Natural killer cell (primary cell): ENCODE results near the gene DNMBP. TPM values are rescaled to one million over a fixed set of nuclear protein-coding genes. Genes with fewer than 3 reads are reported as not detected.

Experiments used
- ATAC-seq, 3 donors: fragments of 150-1000 bp in 2 of 3; fragments of 200-7000 bp in 1 of 3; cut with Tn5 transposase; 1 replicate in 1 of 3; 2 replicates in 2 of 3; pipeline ENCODE4 v1.10.0; 2021; ENCODE audit warnings: mild to moderate bottlenecking in 2 of 3, moderate library complexity in 2 of 3
- DNase-seq, 2 donors: peaks; one replicate each; pipeline versions ENCODE4 v3.0.0 to v3.0.0-alpha.2; 2013 to 2021; ENCODE audit warnings: mixed read lengths in 1 of 2
- H3K27ac ChIP-seq: one replicate; pipeline ENCODE4 v1.5.1; 2013; ENCODE audit warnings: mild to moderate bottlenecking, low read length
- H3K27me3 ChIP-seq: one replicate; pipeline ENCODE4 v1.6.1; 2013; ENCODE audit warnings: low read length; ENCODE audit not compliant: control insufficient read depth, insufficient read depth
- H3K36me3 ChIP-seq: one replicate; pipeline ENCODE4 v1.6.1; 2013; ENCODE audit warnings: low read length; ENCODE audit not compliant: control insufficient read depth, insufficient read depth
- H3K4me1 ChIP-seq: one replicate; pipeline ENCODE4 v1.6.1; 2013; ENCODE audit warnings: low read length; ENCODE audit not compliant: control insufficient read depth, insufficient read depth
- H3K4me3 ChIP-seq: one replicate; pipeline ENCODE4 v1.5.1; 2013; ENCODE audit warnings: low read length
- H3K9me3 ChIP-seq: one replicate; pipeline ENCODE4 v1.6.1; 2013; ENCODE audit warnings: low read length; ENCODE audit not compliant: control insufficient read depth, insufficient read depth
- H3K27ac Mint-ChIP-seq, 2 donors: one replicate each; pipeline ENCODE4 v1.8.0; 2022; ENCODE audit warnings: mild to moderate bottlenecking in 2 of 2, mixed read lengths in 2 of 2, moderate library complexity in 1 of 2
- H3K27me3 Mint-ChIP-seq, 2 donors: one replicate each; pipeline ENCODE4 v1.8.0; 2022; ENCODE audit warnings: low read depth in 2 of 2, mixed read lengths in 2 of 2
- H3K36me3 Mint-ChIP-seq: one replicate; pipeline ENCODE4 v1.8.0; 2022; ENCODE audit warnings: mixed read lengths
- H3K4me1 Mint-ChIP-seq, 2 donors: one replicate each; pipeline ENCODE4 v1.8.0; 2022; ENCODE audit warnings: mixed read lengths in 2 of 2
- H3K4me3 Mint-ChIP-seq: one replicate; pipeline ENCODE4 v1.8.0; 2022; ENCODE audit warnings: mild to moderate bottlenecking, moderate library complexity, mixed read lengths
- H3K9me3 Mint-ChIP-seq, 2 donors: one replicate each; pipeline ENCODE4 v1.8.0; 2022; ENCODE audit warnings: mixed read lengths in 2 of 2
- WGBS: methylation state at CpG from one replicate; pipeline ENCODE4 v1.1.7; 2013; ENCODE audit warnings: missing lambda C conversion rate; ENCODE audit not compliant: insufficient coverage; 5-methylcytosine and 5-hydroxymethylcytosine counted together
- intact Hi-C: fragments of 100-400 bp; cut with micrococcal nuclease; formaldehyde crosslinking; loops from one replicate; pipeline ENCODE4 v1.14.2; 2022
- total RNA-seq, 4 donors: library from RNA; stranded (reverse); fragments of 120-200 nt in 1 of 4; gene quantifications; one replicate each; pipeline versions ENCODE4 v1.2.3 to v1.2.4, GENCODE V29; 2013 to 2022
- TF ChIP-seq, protein P1 (sequence below): fragments of 200-600 bp; IDR thresholded peaks from one replicate; pipeline ENCODE4 v1.8.0; 2022; ENCODE audit warnings: antibody characterized with exemption

DNMBP gene
- total RNA-seq, 3 donors from 2014 or later (not counting 1 experiment from before 2014, with no cell fraction given), result 13.8 to 15.4 (median 14.4) TPM

DNA sequence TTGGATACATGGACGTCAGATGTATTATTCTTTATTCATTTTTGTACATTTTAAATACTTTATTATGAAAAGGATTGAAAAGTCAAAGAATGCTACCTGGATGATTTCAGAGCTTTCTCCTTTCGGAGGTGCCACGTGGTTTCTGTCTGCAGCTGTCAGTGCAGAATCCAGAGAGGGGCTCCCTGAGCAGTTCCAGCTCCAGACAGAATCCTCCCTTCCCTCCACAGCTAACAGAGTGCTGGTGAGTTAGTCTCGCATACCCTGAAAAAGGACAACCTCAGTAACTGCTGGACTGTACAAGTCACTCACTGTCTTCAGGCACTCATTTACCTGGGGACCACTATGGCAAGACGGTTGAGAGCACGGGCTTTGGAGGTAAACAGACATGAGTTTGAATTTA lies 10.9 kb downstream of the DNMBP start:
- ATAC-seq (no peak), DNase-seq (no peak)
- Mint-ChIP-seq H3K9me3 (no peaks in the 10 kb centered on the region), H3K27me3 (no peaks in the 10 kb centered on the region), H3K27ac (peak overlapping the region in 1 of 2 donors; percentile 61), H3K4me3 (no peak overlapping the region), H3K4me1 (peaks cover 37 to 43% of the 10 kb centered on the region in 2 donors), H3K36me3 (no peaks in the 10 kb centered on the region)
- no peaks in the 10 kb centered on the region for H3K27me3 ChIP-seq
- intact Hi-C loops, result no loop called here
- WGBS, result 89% methylated on average over 5 of the region's 6 CpGs
- TF ChIP-seq, protein P1, sequence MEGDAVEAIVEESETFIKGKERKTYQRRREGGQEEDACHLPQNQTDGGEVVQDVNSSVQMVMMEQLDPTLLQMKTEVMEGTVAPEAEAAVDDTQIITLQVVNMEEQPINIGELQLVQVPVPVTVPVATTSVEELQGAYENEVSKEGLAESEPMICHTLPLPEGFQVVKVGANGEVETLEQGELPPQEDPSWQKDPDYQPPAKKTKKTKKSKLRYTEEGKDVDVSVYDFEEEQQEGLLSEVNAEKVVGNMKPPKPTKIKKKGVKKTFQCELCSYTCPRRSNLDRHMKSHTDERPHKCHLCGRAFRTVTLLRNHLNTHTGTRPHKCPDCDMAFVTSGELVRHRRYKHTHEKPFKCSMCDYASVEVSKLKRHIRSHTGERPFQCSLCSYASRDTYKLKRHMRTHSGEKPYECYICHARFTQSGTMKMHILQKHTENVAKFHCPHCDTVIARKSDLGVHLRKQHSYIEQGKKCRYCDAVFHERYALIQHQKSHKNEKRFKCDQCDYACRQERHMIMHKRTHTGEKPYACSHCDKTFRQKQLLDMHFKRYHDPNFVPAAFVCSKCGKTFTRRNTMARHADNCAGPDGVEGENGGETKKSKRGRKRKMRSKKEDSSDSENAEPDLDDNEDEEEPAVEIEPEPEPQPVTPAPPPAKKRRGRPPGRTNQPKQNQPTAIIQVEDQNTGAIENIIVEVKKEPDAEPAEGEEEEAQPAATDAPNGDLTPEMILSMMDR, result no peak
- no peak overlapping the region for H3K4me3 ChIP-seq
- no peak overlapping the region for H3K27ac ChIP-seq
- no peaks in the 10 kb centered on the region for H3K9me3 ChIP-seq
- H3K4me1 ChIP-seq, result peaks cover 10% of the 10 kb centered on the region
- H3K36me3 ChIP-seq, result no peaks in the 10 kb centered on the region

DNA sequence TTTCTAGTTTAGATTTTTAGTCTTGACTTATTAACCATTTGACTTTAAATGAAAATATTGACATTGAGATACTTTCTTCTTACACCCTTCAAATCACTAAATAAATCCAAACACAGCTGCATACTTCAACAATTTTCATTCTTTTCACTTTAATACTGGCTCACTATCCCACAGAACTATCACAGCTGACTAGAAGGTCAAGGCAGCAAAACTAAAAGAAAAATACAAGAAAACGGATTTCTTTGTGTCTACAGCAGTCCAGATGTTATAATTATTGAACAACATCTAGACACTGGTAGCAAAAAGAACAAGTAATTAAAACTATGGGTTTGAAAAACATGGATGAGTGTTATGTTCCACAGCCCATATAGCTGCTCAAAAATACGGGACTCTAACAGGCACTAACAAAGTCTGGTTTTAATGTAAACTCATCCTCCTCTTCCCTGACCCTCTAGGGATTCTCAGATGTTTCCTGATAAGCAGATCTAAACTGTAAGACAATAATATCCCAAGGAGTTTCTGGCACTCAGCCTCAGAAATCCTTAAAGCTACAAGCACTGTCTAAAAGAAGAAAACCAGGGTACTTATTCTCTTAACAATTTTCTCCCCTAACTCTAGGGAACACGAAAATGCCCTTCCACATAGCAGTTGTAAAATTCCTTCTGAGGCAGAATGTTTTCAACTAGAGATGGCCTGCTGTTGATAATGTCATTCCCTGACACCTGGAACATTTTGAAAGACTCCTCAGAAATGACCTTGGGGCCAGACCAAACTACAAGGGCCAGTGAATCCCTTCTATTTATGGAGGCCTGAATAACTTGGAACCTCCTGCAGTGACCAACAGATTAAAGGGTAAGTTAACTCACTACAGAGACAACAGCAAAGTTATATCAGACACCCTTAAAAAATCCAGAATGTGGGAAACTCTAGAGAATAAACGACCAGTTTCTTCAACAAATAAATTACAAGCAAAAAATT lies 12.8 kb downstream of the DNMBP start:
- Mint-ChIP-seq H3K27ac (peak overlapping the region; percentile 12 to 33), H3K36me3 (no peaks in the 10 kb centered on the region), H3K4me3 (no peak overlapping the region), H3K4me1 (peaks cover 39 to 42% of the 10 kb centered on the region in 2 donors), H3K9me3 (no peaks in the 10 kb centered on the region), H3K27me3 (no peaks in the 10 kb centered on the region)
- Histone ChIP-seq H3K36me3 (no peaks in the 10 kb centered on the region), H3K4me1 (peaks cover 14% of the 10 kb centered on the region), H3K4me3 (no peak overlapping the region), H3K9me3 (no peaks in the 10 kb centered on the region), H3K27me3 (no peaks in the 10 kb centered on the region), H3K27ac (no peak overlapping the region)
- intact Hi-C loops, result no loop called here
- no peak for DNase-seq
- TF ChIP-seq, protein P1, result no peak
- 89% methylated on average over 4 of the region's 4 CpGs for WGBS
- ATAC-seq, result no peak

DNA sequence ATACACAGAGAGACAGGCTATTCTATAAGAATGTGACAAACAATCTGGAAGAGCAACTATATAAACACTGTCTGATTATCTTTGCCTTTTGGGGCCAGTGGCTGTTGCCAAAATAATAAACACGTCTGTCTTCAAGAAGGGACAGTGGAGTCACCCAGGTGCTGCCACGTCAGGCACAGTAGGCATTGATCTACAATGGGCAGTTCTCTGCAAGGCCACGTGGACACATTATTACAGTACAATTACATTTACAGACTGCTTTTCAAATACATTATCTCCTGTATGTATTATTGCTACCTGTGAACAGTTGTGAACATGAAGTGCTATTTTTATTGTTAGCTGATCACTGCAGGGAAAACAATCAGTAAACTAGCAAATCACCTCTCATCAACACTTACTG lies 14.0 kb downstream of the DNMBP start:
- Histone ChIP-seq H3K4me3 (no peak overlapping the region), H3K36me3 (no peaks in the 10 kb centered on the region), H3K27me3 (no peaks in the 10 kb centered on the region), H3K4me1 (peaks cover 14% of the 10 kb centered on the region), H3K9me3 (no peaks in the 10 kb centered on the region), H3K27ac (no peak overlapping the region)
- Mint-ChIP-seq H3K27ac (peak overlapping the region; percentile 83 to 91), H3K9me3 (no peaks in the 10 kb centered on the region), H3K4me1 (peaks cover 39% of the 10 kb centered on the region in 2 donors), H3K4me3 (no peak overlapping the region), H3K27me3 (no peaks in the 10 kb centered on the region), H3K36me3 (no peaks in the 10 kb centered on the region)
- intact Hi-C loops, result no loop called here
- TF ChIP-seq, protein P1, result no peak
- ATAC-seq, result no peak
- DNase-seq, result no peak
- 95% methylated on average over 2 of the region's 3 CpGs for WGBS
